ENCODE measurements around the gene SEMA4B. TPM values are rescaled to one million over a fixed set of nuclear protein-coding genes. Genes with fewer than 3 reads are reported as not detected.

SEMA4B gene, protein sequence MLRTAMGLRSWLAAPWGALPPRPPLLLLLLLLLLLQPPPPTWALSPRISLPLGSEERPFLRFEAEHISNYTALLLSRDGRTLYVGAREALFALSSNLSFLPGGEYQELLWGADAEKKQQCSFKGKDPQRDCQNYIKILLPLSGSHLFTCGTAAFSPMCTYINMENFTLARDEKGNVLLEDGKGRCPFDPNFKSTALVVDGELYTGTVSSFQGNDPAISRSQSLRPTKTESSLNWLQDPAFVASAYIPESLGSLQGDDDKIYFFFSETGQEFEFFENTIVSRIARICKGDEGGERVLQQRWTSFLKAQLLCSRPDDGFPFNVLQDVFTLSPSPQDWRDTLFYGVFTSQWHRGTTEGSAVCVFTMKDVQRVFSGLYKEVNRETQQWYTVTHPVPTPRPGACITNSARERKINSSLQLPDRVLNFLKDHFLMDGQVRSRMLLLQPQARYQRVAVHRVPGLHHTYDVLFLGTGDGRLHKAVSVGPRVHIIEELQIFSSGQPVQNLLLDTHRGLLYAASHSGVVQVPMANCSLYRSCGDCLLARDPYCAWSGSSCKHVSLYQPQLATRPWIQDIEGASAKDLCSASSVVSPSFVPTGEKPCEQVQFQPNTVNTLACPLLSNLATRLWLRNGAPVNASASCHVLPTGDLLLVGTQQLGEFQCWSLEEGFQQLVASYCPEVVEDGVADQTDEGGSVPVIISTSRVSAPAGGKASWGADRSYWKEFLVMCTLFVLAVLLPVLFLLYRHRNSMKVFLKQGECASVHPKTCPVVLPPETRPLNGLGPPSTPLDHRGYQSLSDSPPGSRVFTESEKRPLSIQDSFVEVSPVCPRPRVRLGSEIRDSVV
- 100 to 1,000 TPM in 2 of 4 donors, 10 to 100 TPM in 2; 63.2 to 147 (median 91.3) TPM for total RNA-seq

DNA sequence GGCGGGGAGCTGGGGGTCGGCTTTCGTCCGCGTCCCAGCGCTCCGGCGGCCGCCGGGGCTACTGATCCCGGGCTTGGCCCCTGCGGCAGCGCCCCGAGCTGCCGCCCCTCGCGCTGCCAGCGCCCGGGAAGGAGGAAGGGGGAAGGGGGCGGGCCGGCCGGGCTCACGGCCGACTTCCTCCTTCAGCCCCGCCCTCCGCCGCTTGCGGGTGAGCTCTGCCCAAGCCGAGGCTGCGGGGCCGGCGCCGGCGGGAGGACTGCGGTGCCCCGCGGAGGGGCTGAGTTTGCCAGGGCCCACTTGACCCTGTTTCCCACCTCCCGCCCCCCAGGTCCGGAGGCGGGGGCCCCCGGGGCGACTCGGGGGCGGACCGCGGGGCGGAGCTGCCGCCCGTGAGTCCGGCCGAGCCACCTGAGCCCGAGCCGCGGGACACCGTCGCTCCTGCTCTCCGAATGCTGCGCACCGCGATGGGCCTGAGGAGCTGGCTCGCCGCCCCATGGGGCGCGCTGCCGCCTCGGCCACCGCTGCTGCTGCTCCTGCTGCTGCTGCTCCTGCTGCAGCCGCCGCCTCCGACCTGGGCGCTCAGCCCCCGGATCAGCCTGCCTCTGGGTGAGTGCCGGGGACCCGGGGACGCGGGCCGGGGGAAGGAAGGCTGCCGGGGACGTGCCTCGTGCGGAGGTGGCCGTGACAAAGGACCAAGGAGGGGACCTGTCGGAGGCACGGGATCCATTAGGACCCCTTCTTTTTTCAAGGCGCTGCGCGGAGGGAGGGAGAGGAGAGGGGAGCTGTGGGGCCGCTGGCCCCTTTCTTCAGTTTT lies at the start of gene SEMA4B:
SEMA4B (plus strand) TSS at position 201 of the 814 bp plus-strand sequence; CDS start at position 450, 249 bp downstream.
- H3K36me3 ChIP-seq = peaks cover 0 to 16% (median 0%) of the 10 kb centered on the region in 3 donors
- DNase-seq = peak; percentile 85 to 92 (median 90)
- no peaks in the 10 kb centered on the region for H3K9me3 ChIP-seq
- peak within 1 kb of the TSS; percentile 68 to 96 (median 86) for H3K4me3 ChIP-seq
- no peaks in the 10 kb centered on the region for H3K27me3 ChIP-seq
- H3K27ac ChIP-seq = peak within 1 kb of the TSS; percentile 84 to 94 (median 88)
- TF ChIP-seq, protein P1, sequence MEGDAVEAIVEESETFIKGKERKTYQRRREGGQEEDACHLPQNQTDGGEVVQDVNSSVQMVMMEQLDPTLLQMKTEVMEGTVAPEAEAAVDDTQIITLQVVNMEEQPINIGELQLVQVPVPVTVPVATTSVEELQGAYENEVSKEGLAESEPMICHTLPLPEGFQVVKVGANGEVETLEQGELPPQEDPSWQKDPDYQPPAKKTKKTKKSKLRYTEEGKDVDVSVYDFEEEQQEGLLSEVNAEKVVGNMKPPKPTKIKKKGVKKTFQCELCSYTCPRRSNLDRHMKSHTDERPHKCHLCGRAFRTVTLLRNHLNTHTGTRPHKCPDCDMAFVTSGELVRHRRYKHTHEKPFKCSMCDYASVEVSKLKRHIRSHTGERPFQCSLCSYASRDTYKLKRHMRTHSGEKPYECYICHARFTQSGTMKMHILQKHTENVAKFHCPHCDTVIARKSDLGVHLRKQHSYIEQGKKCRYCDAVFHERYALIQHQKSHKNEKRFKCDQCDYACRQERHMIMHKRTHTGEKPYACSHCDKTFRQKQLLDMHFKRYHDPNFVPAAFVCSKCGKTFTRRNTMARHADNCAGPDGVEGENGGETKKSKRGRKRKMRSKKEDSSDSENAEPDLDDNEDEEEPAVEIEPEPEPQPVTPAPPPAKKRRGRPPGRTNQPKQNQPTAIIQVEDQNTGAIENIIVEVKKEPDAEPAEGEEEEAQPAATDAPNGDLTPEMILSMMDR (IDR thresholded peaks at IDR 0.05) = peak in 1 of 6 experiments; percentile 6
- TF ChIP-seq POLR2A (IDR thresholded peaks at IDR 0.05) = peak; percentile 69 to 71
- H3K4me1 ChIP-seq = peaks cover 0 to 35% (median 11%) of the 10 kb centered on the region in 4 donors

DNA sequence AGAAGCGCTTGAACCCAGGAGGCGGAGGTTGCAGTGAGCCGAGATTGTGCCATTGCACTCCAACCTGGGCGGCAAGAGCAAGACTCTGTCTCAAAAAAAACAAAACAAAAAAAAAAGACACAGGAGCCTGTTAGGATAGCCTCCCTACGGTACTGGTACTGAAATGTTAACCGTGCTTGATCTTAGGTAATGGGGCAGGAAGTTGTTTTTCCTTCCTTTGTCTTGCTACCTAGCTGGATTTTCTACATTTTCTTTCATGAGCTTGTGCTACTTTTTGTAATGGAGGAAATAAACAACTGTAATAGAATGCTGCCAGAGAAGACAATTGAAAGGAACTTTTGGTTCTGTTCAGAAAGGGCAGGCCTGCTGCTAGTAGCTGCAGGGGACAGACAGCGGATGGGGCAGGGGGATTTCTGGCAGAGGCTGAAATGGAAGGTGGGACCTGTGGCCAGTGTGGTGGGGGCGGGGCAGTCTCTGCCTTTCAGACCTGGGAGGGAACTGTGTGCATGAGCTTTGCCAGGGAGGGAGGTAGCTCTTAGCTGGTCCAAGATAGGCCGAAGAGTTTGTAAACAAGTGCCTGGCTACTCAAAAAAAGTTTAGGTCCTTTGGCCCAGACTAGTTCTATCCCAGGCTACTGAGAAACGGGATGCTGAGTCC lies 49.0 kb upstream of the SEMA4B start:
- Histone ChIP-seq H3K4me1 (no peaks in the 10 kb centered on the region), H3K36me3 (no peaks in the 10 kb centered on the region), H3K27ac (no peak overlapping the region), H3K4me3 (no peak overlapping the region), H3K9me3 (no peaks in the 10 kb centered on the region), H3K27me3 (no peaks in the 10 kb centered on the region)
- no peak for DNase-seq
- TF ChIP-seq, protein P1 (IDR thresholded peaks at IDR 0.05) = no peak
- TF ChIP-seq POLR2A (IDR thresholded peaks at IDR 0.05) = no peak

DNA sequence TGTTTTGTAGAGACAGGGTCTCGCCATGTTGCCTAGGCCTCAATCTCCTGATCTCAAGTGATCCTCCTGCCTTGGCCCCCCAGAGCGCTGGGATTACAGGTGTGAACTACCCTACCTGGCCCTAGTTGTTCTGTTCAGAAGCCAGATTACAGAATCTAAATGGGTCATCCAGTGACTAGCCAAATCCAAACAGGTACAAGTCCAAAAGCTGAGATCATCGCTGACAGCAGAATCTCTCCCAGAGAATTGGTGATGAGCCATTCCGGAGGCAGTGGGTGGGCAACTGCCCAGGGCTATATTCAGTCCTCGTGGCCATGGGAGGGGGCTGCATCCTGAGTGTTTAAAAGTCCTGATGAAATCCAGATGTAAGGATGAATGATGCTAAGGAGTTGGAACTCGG lies 47.5 kb upstream of the SEMA4B start:
- peaks cover 0 to 9% (median 7%) of the 10 kb centered on the region in 4 donors for H3K4me1 ChIP-seq

DNA sequence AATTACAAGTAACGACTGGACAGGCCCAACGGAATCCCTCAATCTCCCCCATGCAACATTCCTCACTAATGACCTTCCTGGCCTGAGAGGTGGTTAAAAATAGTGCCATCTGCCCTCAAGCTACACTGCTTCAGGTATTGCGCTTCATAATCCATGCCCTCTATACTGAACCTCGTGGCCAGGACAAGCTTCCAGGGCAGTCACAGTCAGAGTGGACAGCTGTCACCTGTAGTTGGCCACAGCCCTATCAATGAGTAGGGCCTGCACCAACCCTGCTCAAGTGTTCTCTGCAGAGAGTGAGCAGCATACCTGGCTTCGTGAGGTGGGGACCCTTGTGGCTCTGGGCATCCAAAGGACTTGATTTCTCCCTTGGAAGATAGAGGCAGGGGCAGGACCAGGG lies 46.9 kb upstream of the SEMA4B start:
- TF ChIP-seq, protein P1 (IDR thresholded peaks at IDR 0.05) = no peak
- Histone ChIP-seq H3K27ac (no peak overlapping the region), H3K36me3 (no peaks in the 10 kb centered on the region), H3K9me3 (no peaks in the 10 kb centered on the region), H3K4me3 (no peak overlapping the region), H3K27me3 (no peaks in the 10 kb centered on the region), H3K4me1 (peaks cover 0 to 15% (median 8%) of the 10 kb centered on the region in 4 donors)
- no peak for DNase-seq

More for the DNA sequence above, 47.5 kb upstream of the SEMA4B start:
- Histone ChIP-seq H3K9me3 (no peaks in the 10 kb centered on the region), H3K36me3 (no peaks in the 10 kb centered on the region), H3K4me3 (no peak overlapping the region), H3K27me3 (no peaks in the 10 kb centered on the region), H3K27ac (no peak overlapping the region)
- DNase-seq = no peak
- TF ChIP-seq, protein P1 (IDR thresholded peaks at IDR 0.05) = no peak
- TF ChIP-seq POLR2A (IDR thresholded peaks at IDR 0.05) = no peak

Measured in Peyer's patch (tissue), 4 donors.